Caco-2 (cell line): ENCODE results near the gene CHD9. TPM values are rescaled to one million over a fixed set of nuclear protein-coding genes. Genes with fewer than 3 reads are reported as not detected.

Source experiments
- BruUV-seq: library from RNA; stranded (reverse); fragments of 400-500 nt; replicated peaks from 2 replicates; lab custom pipeline; 2021; lab: Mats Ljungman, UMichigan
- CTCF ChIA-PET: fragments of 300-600 bp; sonication (Branson Sonifier 250); formaldehyde crosslinking; loops from one replicate; lab custom pipeline; 2022; ENCODE audit warnings: antibody characterized with exemption; lab: Charles Lee
- POLR2A ChIA-PET: fragments of 300-600 bp; sonication (Branson Sonifier 250); formaldehyde crosslinking; loops from one replicate; lab custom pipeline; 2022; ENCODE audit warnings: antibody characterized with exemption; lab: Charles Lee
- DNase-seq, 2 experiments: peaks; one replicate each; pipeline versions ENCODE4 v3.0.0 to v3.0.0-alpha.2; 2020 to 2022
- H3K27me3 ChIP-seq: replicated peaks from 2 replicates; pipeline ENCODE4 v1.6.0; 2011; ENCODE audit warnings: low read length; ENCODE audit not compliant: control insufficient read depth, insufficient read depth
- H3K36me3 ChIP-seq: 2 replicates; pipeline ENCODE4 v1.5.1; 2011; ENCODE audit warnings: low read length; ENCODE audit not compliant: control insufficient read depth, insufficient read depth
- H3K4me1 ChIP-seq: fragments of 250-450 bp; sonication (Bioruptor Pico); 2 replicates; pipeline ENCODE4 v1.5.1; 2020; ENCODE audit warnings: mild to moderate bottlenecking
- H3K4me3 ChIP-seq: 2 replicates; pipeline ENCODE4 v1.5.1; 2011; ENCODE audit warnings: low read depth, mild to moderate bottlenecking, control low read depth, low read length
- H3K9me3 ChIP-seq: fragments of 250-450 bp; sonication (Bioruptor Pico); 2 replicates; pipeline ENCODE4 v1.5.1; 2020; ENCODE audit warnings: mild to moderate bottlenecking, moderate library complexity
- H3K27ac Mint-ChIP-seq: one replicate; pipeline ENCODE4 v1.8.0; 2022; ENCODE audit warnings: mixed read lengths; ENCODE audit not compliant: unreplicated experiment
- H3K27me3 Mint-ChIP-seq: one replicate; pipeline ENCODE4 v1.8.0; 2022; ENCODE audit warnings: mixed read lengths; ENCODE audit not compliant: insufficient read depth, unreplicated experiment
- H3K36me3 Mint-ChIP-seq: one replicate; pipeline ENCODE4 v1.8.0; 2022; ENCODE audit warnings: mild to moderate bottlenecking, mixed read lengths; ENCODE audit not compliant: insufficient read depth, unreplicated experiment
- H3K4me1 Mint-ChIP-seq: one replicate; pipeline ENCODE4 v1.8.0; 2022; ENCODE audit warnings: low read depth, mixed read lengths; ENCODE audit not compliant: unreplicated experiment
- H3K4me3 Mint-ChIP-seq: one replicate; pipeline ENCODE4 v1.8.0; 2022; ENCODE audit warnings: mild to moderate bottlenecking, moderate library complexity, mixed read lengths; ENCODE audit not compliant: unreplicated experiment
- H3K9me3 Mint-ChIP-seq: one replicate; pipeline ENCODE4 v1.8.0; 2022; ENCODE audit warnings: mixed read lengths; ENCODE audit not compliant: unreplicated experiment
- intact Hi-C: fragments of 100-400 bp; cut with micrococcal nuclease; formaldehyde crosslinking; loops from one replicate; pipeline ENCODE4 v1.10.0; 2022; ENCODE audit not compliant: unreplicated experiment
- total RNA-seq: library from RNA; stranded (reverse); gene quantifications from 2 replicates; pipeline ENCODE4 v1.2.3, GENCODE V29; 2022
- TF ChIP-seq, protein P1 (sequence below), 2 experiments: fragments of 200-600 bp in 1 of 2; IDR thresholded peaks; 1 replicate in 1 of 2; 2 replicates in 1 of 2; pipeline versions ENCODE4 v1.5.1 to v1.8.0; 2011 to 2022; ENCODE audit warnings: antibody characterized with exemption in 1 of 2, control low read depth in 1 of 2, inconsistent platforms in 1 of 2, low read depth in 1 of 2, low read length in 1 of 2, mild to moderate bottlenecking in 1 of 2, moderate library complexity in 1 of 2; ENCODE audit not compliant: insufficient read depth in 1 of 2, severe bottlenecking in 1 of 2, unreplicated experiment in 1 of 2

The CHD9 gene
- total RNA-seq, 1 experiment from 2014 or later, result 29.1 TPM

DNA sequence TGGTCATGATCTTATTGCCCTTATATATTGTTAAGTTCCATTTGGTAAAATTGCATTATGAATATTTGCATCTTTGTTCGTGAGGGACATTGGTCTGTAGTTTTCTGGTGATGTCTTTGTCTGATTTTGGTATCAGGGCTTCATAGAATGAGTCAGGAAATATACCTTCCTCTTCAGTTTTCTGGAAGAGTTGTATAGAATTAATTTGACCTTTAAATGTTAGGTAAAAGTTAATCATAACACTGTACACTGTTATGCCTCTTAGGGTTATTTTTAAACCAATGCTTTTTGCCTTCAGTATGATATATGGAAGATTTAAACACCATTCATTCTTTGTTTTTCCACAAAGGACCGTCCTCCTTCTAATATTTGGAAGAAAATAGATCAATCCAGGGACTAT, 180.0 kb downstream of the CHD9 start:
- Histone ChIP-seq H3K9me3 (no peaks in the 10 kb centered on the region), H3K4me3 (no peak overlapping the region), H3K27me3 (no peaks in the 10 kb centered on the region), H3K36me3 (no peaks in the 10 kb centered on the region; the same call in 1 of the 2 replicates), H3K4me1 (no peaks in the 10 kb centered on the region)
- Mint-ChIP-seq H3K4me1 (no peaks in the 10 kb centered on the region), H3K27ac (no peak overlapping the region), H3K36me3 (peaks cover 22% of the 10 kb centered on the region), H3K27me3 (no peaks in the 10 kb centered on the region), H3K4me3 (no peak overlapping the region), H3K9me3 (no peaks in the 10 kb centered on the region)
- no TSS peak for BruUV-seq
- ChIA-PET POLR2A (no interaction called here), CTCF (no interaction called here)
- intact Hi-C loops, result no loop called here
- TF ChIP-seq, protein P1, sequence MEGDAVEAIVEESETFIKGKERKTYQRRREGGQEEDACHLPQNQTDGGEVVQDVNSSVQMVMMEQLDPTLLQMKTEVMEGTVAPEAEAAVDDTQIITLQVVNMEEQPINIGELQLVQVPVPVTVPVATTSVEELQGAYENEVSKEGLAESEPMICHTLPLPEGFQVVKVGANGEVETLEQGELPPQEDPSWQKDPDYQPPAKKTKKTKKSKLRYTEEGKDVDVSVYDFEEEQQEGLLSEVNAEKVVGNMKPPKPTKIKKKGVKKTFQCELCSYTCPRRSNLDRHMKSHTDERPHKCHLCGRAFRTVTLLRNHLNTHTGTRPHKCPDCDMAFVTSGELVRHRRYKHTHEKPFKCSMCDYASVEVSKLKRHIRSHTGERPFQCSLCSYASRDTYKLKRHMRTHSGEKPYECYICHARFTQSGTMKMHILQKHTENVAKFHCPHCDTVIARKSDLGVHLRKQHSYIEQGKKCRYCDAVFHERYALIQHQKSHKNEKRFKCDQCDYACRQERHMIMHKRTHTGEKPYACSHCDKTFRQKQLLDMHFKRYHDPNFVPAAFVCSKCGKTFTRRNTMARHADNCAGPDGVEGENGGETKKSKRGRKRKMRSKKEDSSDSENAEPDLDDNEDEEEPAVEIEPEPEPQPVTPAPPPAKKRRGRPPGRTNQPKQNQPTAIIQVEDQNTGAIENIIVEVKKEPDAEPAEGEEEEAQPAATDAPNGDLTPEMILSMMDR (IDR thresholded peaks at IDR 0.05; ENCODE audit: insufficient read depth in 1 of 2, low read depth in 1 of 2, low read length in 1 of 2, severe bottlenecking in 1 of 2, unreplicated experiment in 1 of 2), result no peak
- DNase-seq, result no peak

DNA sequence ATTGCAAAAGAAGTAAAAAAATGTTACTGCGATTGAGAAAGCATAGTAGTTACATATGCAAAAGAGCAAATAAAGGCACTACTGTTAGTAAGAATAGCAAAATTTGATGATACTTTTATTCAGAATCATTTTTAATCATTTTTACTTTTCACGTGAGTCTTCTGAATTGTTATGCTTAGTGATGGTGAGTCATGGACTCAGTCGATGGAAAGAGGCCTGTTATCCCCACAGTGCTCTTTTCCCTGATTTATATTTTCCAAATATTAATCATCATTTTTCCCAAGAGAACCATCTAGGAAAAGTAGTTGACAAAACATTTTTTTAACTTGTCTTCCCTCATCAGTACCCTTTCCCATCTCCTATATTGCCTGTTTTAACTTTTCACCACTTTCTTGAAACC, 181.1 kb downstream of the CHD9 start:
- Mint-ChIP-seq H3K4me1 (no peaks in the 10 kb centered on the region), H3K36me3 (peaks cover 12% of the 10 kb centered on the region), H3K27me3 (no peaks in the 10 kb centered on the region), H3K27ac (no peak overlapping the region), H3K4me3 (no peak overlapping the region), H3K9me3 (no peaks in the 10 kb centered on the region)
- H3K4me1 ChIP-seq, result no peaks in the 10 kb centered on the region
- no TSS peak for BruUV-seq
- no peaks in the 10 kb centered on the region; the same call in 1 of the 2 replicates for H3K36me3 ChIP-seq
- intact Hi-C loops, result no loop called here
- DNase-seq, result no peak
- no peak overlapping the region for H3K4me3 ChIP-seq
- no peaks in the 10 kb centered on the region for H3K9me3 ChIP-seq
- ChIA-PET POLR2A (no interaction called here), CTCF (no interaction called here)
- TF ChIP-seq, protein P1 (IDR thresholded peaks at IDR 0.05; ENCODE audit: insufficient read depth in 1 of 2, low read depth in 1 of 2, low read length in 1 of 2, severe bottlenecking in 1 of 2, unreplicated experiment in 1 of 2), result no peak
- no peaks in the 10 kb centered on the region for H3K27me3 ChIP-seq

DNA sequence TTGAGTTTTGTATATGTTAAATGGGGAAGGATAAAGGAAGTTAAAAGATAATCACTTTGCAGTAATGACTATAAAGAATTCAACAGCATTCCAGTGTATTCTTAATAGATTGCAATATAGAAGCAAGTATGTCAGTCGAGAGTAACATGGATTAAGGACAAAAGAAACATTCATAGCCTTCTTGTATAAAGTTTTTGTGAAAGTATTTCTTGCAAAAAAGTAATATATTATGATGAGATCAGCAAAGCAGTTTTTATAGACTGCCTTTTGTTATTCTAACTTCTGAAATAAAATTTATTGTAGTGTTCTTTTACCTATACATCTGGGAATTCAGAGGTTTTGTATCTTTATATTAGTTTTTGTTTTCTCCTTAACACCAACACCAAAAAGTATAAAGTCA, 194.5 kb downstream of the CHD9 start:
- Histone ChIP-seq H3K36me3 (no peaks in the 10 kb centered on the region; the same call in 1 of the 2 replicates), H3K4me3 (no peak overlapping the region), H3K27me3 (no peaks in the 10 kb centered on the region), H3K4me1 (no peaks in the 10 kb centered on the region), H3K9me3 (peaks cover 8% of the 10 kb centered on the region)
- peaks cover 38% of the 10 kb centered on the region for H3K36me3 Mint-ChIP-seq
- CTCF ChIA-PET, result no interaction called here
- no peak for DNase-seq
- no peaks in the 10 kb centered on the region for H3K4me1 Mint-ChIP-seq
- no peaks in the 10 kb centered on the region for H3K27me3 Mint-ChIP-seq
- intact Hi-C loops, result no loop called here
- TF ChIP-seq, protein P1 (IDR thresholded peaks at IDR 0.05; ENCODE audit: insufficient read depth in 1 of 2, low read depth in 1 of 2, low read length in 1 of 2, severe bottlenecking in 1 of 2, unreplicated experiment in 1 of 2), result no peak
- H3K27ac Mint-ChIP-seq, result no peak overlapping the region
- POLR2A ChIA-PET, result no interaction called here
- H3K9me3 Mint-ChIP-seq, result no peaks in the 10 kb centered on the region
- no peak overlapping the region for H3K4me3 Mint-ChIP-seq
- no TSS peak for BruUV-seq
